Left hindlimb (tissue), 1 donor: ENCODE measurements around the gene KLF9.
"Not testable (repeated sequence)": the region's sequence is repeated elsewhere in the genome, so short reads cannot be mapped to it uniquely, and the experiment has no call there.

ENCODE experiments used
- DNase-seq: peaks from one replicate; pipeline ENCODE4 v3.0.0-alpha.2; 2018

KLF9 gene

DNA sequence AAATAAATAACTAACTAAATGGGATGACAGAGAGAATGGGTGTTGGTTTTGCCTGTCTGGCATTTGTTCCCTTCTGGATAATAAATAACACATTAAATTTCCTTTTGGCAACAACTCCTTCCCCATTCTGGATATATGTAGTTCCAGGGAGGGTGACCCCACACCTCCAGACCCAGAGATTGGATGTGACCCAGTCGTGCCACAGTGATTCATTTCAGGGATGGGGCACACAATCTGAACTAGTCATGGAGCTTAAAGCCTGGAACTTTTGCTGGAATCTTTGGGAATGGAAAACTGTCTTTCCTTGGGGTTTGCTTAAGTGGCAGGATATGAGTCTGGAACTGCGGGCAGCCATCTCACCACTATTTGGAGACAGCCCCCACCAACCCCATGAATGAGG, 11.3 kb downstream of the KLF9 start:
- no peak for DNase-seq

DNA sequence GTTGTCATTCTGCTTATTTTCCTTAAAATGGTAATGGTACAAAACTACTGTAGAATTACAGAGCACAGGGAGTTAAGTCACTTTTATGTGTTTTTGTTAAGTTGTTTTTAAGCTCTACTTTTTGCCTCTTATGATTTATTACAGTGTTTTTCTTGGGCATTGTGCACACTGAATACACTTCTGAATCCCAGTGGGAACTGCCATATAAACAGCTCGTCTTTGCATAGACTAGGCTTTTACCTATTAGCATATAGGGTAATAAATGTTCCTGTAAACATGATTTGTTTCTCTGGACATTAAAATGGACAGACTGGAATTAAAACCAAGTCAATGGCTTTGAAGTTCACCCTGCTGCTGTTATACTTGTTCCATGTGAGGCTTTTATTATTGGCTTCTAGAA, 12.2 kb downstream of the KLF9 start:
- no peak for DNase-seq

DNA sequence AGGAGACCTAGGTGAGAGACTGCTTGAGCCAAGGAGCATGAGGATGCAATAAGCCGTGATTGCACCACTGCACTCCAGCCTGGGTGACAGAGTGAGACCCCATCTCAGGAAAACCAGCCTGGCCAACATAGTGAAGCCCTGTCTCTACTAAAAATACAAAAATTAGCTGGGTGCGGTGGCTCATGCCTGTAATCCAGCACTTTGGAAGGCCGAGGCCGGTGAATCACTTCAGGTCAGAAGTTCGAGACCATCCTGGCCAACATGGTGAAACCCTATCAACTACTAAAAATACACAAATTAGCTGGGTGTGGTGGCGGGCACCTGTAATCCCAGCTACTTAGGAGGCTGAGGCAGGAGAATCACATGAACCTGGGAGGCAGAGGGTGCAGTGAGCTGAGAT, 13.2 kb downstream of the KLF9 start:
- not testable (repeated sequence) for DNase-seq

DNA sequence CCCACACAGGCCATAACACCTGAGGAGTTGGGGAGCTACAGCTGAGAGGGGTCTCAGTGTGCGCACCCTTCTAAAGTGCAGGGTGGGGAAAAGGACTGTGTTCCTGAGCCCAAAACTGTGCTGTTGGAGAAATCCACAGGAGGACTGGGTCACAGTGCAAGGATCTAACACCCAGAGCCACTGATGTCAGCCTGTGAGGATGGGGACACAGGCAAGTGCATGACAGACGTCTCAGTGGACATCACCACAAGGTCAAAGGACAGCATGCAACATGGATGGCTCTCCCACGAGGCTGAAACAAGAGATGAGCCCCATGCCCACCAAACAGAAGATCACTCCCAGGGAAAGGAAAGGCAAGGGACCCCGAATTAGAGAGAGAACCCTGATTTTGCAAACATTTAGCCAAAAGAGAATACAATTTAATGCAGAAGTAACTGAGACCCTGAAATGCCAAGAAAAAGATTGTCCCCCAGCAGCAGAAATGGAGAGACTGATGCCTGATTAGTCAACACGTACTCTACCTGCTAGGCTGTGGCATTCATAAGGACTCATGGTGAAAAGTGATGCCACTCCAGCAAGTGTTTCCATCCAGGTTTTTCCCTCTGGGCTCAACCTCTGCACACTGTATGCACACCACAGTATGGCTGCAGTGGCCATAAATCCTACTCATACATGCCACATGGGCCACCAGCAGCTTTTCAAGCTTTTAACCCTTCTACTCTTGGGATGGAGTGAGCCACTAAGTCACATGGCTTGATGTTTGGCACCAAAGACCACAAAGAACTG, 14.2 kb downstream of the KLF9 start:
- DNase-seq: no peak

DNA sequence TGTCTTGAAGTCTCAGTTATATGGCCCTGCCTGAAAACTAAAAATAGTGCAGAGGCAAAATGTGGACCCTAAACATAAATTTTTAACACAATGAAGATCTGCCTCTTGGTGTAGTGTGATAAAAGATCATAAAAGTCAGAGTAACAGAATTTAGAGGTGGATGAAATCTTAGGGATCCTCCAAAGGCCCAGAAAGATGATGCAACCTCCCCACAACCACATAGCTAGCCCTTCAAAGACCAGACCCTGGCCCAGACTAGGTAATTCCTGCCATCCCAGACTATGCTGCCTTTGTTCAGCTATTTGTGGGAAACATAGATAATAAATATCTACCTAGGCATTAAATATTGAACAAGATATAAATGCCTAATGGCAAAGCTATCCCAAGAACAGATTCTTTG, 15.3 kb downstream of the KLF9 start:
- no peak for DNase-seq

DNA sequence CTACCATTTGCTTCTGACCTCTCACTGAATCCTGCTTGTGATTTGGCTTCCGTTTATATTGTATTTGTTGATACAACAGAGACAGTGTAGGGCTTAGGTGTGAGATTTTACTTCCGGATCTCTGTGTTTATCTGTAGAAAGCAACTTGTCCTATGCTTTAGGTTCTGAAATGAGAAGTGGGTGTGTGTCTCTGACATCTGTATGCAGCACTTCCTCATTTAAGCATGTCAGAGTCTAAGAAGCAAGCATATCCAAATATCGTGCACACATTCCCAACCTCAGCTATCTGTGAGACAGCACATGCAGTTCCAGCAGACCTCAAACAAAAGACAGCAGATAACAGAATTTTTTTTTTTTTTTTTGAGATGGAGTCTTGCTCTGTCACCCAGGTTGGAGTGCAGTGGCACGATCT, 16.3 kb downstream of the KLF9 start:
- no peak for DNase-seq

DNA sequence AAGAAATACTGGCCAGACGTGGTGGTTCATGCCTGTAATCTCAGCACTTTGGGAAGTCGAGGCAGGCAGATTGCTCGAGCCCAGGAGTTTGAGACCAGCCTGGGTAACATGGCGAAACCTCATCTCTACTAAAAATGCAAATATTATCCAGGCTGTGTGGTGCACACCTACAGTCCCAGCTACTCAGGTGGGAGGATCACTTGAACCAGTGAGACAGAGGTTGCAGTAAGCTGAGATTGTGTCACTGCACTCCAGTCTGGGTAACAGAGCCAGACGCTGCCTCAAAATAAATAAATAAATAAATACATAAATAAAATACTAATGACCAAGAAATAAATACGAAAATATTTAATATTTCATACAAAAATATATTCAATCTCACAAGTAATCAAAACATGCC, 18.8 kb downstream of the KLF9 start:
- DNase-seq: no peak

DNA sequence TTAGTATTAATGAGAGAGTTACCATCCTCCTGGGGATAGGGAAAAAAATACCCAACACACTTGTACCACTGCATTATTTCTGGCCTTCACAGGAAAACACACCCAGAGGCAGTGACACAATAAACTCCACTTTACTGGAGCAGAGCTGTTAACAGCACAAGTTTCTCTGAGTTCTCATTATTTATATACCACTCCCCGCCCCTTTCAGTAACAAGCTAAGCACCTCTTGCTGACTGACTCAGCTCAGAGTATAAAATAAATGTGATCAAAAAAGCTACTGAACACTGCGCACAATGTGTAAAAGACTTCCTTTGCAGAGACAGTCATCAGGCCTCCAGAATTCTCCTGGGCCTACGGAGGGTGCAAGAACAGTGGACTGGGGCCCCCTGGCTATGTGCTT, 21.6 kb downstream of the KLF9 start:
- DNase-seq: no peak

DNA sequence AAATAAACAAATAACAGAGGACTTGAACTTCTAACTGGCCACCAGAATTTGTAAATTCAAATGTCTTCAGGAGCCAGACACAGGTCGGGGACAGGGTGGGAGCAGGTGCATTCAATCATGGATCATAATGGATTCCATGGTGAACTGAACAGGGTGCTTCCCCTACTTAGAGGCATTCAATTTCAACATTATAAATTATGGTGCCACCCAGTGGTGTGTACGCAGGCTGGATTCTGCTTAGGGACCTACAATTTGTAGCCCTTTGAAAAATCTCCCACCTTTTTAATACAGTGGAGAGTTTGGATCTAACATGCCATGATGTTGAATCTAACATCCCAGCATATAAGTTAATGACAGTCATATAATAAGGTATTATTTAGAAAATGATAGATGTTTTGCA, 22.3 kb downstream of the KLF9 start:
- no peak for DNase-seq

DNA sequence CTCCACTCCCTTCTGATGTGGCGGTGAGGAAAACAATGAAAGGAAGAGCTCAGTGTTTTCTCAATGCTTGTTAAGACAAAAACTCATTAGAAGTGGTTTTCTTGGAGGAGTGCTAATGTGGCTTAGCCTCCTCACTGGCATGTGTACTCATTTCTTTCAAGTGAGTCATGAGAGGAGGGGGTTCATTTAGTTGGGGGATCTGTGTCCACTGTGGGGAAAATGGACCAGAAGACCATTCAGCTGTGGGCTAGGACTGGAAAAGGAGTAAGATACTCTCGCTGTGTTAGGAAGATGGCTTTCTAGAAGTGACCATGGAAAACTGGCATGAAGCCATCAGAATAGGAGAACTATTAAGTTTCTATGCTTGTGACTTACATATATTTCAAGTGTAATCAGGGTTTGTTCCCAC, 23.5 kb downstream of the KLF9 start:
- DNase-seq: no peak

DNA sequence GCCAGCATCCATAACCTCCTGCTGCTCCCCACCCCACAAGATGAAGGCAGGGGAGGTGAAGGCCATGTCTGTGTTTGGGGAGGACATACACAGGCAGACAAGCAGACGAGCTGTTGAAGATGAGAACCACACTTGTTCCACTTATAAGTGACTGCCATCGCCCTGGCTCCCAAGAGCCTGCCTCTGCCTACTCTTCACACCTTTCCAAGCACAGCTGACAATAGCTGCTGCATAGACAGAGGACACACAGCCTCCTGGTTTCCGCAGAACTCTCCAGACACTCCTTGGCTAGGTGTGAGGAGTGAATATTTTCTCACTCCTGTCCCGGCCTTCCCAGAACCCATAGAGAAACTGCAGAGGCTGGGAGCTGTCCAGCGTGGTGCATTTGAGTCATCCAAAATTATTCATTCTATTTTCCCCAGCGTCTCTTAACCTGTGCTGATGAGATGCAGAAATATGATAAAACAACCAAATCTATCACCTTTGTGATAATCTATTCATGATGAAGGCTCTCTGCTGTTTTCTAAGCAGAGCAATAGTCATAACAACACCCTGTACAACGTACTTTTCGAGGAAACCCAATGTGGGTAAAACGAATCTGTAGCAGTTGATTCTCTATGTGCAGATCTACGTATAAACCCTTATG, 24.7 kb downstream of the KLF9 start:
- peak; percentile 38 for DNase-seq

DNA sequence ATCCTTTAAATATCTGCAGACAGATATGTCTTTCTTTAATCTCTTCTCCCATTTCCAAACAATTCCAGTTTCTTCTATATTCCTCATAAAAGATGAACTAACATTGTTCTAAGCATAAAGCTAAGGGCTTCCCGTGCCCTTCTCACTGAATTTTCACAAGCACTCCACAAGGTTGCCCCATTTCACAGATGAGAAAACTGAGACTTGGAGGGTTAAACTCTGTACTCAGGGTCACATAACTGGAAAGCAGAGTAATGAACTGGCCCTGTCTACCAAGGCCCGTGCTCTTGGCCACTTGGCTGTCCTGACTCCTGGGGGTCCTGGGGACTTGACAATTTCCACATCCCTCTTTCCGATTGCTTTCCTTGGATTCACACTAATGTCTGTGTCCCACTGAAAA, 25.3 kb downstream of the KLF9 start:
- no peak for DNase-seq

DNA sequence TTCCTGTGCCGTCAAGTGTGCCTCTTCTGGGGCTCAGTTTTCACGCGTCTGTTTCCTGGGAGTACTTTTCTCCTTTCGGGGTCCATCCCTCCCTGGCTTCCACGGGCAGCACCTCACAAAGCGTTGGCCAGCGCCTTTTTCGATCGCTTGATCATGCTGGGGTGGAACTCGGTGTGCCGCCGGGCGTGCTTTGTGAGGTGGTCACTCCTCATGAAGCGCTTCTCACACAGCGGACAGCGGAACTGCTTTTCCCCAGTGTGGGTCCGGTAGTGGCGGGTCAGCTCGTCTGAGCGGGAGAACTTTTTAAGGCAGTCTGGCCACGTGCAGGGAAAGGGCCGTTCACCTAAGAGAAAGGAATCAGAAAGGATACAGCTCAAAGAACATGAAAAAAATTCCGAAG, 26.8 kb downstream of the KLF9 start:
- no peak for DNase-seq

DNA sequence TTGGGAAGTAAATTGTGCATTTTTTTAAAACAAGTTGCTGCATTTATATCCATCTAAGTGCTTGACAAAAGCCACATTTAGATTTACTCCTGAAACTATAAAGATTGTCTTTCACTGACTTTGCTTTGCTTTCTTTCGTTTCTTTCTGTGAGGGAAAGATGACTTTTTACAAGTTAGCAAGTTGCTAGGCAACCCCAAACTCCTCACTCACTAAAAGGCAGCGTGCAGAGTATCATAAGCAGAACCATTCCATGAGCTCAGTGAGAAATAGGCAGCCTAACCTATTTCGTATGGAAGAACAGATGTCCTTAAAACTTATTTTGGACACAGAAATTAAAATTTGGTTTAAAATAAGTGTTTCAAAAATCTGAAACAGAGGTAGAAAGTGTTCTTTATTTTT, 29.0 kb downstream of the KLF9 start:
- no peak for DNase-seq

DNA sequence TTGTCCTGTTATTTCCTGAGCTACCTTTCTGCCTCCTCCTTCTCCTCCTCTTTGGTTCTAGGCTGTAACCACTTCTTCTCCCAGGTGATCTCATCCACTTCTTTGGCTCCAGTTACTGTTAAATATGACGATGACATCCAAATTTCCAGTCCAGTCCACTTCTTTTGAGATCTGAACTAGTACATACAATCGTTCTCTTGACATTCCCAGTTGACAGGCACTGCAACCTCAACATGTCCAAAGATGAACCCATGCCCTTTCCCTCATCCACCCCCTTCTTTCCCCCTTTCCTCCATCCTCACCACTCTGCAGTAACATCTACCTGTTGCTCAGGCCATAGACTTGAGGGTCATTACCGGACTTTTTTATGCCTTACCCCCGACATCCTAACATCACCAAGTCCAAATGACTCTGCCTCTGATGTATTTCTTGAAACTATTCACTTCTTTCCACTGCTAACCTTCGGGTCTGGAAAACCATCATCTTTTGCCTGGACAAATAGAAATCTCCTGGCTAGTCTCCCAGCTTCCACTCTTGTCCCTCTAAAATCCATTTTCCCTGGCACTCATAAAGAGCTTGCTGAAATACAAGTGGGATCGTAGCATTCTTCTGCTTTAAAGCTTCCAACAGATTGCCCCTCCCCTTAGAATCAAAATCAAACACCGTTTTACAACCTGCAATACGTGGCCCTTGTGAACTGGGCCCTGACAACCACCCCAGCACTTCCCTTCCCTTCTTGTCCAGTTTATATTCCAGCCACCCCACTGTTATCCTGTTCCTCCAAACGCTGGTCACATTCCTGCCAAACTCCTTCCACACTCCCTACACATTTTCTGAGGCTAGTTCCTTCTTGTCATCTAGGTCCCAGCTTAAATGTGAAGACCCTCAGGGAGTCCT, 31.5 kb downstream of the KLF9 start:
- DNase-seq: no peak

DNA sequence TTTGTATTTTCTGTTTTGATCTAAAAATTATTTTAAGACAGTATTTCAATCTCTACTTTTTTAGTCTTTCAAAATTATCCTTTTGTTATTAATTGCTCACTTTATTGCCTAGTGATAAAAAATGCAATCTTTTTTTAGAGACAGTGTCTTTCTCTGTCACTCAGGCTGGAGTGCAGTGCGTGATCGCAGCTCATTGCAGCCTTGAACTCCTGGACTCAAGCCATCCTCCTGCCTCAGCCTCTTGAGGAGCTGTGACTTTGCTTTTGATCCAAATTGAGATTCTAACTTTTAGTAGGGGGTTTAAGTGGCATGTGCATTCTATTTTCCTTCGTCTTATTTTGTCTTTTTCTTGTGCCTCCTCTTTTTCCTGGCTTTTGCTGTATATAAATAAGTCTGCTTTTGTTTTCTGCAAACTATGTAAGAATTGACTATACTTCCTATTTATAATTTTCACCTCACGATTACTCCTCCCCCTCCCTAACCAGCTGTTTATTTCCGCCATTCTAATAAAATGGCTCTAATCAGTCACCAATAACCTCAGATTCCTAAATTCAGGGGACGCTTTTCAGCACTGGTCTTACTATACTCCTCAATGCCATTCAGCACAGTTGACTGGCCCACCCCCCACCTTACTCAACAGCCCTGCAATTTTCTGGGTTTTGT, 32.3 kb downstream of the KLF9 start:
- no peak for DNase-seq

DNA sequence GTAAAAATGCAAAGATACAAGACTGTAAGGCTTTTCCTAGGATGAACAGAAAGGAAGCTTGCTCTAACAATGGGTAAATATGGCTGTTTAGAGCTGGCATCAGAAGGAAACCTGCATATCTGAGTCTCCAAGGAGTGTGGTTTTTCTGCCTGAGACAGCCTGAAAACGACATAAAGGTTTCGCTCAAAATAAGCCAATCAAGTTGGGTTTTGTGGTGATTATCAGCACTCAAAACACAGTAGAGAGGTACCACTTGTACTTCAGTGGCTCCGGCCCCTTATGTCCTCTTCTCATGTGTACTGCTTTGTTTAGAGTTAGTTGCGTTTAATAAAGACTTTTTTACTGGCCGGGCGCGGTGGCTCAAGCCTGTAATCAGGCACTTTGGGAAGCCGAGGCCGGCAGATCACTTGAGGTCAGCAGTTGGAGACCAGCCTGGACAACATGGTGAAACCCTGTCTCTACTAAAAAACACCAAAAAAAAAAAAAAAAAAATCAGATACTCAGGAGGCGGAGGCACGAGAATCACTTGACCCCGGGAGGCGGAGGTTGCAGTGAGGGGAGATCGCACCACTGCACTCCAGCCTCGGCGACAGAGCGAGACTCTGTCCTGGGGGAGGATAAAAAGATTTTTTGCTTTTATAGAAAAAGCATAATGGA, 39.4 kb downstream of the KLF9 start:
- no peak for DNase-seq

DNA sequence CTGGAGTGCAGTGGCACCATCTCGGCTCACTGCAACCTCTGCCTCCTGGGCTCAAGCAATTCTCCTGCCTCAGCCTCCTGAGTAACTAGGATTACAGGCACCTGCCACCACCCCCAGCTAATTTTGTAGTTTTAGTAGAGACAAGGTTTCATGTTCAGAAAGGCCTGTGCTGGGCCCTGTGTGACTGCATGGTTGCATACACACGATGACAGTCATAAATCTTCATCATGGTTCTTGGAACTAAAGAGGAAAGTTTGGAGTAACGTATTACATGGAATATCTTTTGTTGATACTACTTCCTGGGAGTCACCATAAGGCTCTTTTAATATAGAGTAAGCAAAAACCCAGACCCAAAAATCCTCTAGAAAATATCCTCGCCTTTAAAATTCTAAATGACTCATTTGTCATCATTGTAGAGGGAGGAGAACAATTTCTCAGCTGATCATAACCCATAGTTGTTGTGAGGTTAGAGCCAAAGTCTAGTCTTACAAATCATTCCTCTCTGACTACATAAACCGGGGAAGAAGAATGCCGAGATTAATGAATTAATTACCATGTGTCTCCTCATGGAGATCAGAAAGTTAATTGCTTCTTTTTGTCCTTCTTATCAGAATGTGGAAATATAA, 47.0 kb downstream of the KLF9 start:
- DNase-seq: no peak

DNA sequence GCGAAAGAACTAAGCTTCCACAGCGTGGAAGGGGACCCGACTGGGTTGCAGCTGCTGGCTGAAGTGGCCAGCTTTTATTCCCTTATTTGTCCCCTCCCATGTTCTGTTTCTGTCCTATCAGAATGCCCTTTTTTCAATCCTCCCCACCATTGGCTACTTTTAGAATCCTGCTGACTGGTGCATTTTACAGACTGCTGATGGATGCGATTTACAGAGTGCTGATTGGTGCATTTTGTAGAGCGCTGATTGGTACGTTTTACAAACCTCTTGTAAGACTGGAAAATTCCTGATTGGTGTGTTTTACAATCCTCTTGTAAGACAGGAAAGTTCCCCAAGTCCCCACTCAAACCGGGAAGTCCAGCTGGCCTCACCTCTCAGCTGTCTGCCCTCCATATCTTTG, 50.7 kb downstream of the KLF9 start:
- no peak for DNase-seq

DNA sequence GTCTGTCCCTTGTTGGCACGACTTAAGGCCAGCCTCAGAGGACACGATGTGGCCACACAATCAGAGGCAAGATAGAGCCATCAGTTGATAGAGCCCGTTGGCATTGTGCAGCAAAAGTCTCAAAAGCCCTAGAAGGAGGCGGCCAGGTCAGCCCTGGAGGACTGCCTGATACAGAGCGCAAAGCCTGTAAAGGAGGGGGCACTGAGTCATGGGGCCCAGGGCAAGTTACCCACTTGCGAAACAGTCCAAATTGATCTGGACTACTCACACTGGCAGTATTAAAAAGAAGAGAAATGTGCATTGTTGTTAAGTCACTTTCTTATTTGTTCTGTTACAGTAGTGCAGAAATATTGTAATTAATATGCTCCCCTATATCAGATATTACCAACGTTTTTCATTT, 51.5 kb downstream of the KLF9 start:
- DNase-seq: no peak

DNA sequence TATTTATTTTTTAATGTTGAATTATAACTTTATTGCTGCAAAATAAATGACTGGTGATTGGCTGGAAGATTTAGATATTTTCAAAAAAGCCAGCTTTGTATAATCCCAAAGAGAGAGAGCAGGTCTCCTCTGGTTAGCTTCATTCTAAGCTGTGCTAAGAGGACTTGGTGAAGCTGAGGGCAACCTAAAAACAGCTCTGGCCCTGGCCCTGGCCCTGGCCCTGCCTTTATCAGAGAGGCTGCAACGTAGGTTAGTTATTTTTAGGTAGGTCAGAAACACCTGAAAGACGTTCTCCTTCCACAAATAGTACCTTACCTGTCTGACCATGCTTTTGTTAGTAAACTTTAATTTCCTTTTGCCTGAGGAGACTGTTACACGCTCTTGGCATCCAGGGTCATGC, 58.7 kb downstream of the KLF9 start:
- no peak for DNase-seq

DNA sequence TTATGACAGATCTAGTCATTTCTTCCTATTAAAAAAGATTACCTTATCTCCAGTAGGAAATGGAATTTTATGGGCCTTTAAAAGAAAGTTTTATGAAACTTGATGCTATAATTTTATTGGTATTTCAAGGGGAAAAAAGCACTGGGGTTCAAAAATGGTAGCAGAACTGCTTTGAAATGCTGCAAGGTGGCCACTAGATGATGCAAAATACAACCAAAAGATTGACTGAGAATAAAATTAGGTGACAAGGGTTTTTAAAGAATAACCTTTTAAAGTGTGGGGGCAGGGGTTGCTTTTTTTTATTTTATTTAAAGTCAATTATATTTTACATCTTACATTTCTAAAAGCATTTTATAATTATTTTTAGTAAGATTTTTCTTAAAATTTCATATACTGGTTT, 61.7 kb downstream of the KLF9 start:
- no peak for DNase-seq
